Neuron (in vitro differentiated cells): ENCODE measurements around the gene KRTAP1-5.

Source experiments
- H2AFZ ChIP-seq: one replicate; pipeline ENCODE4 v1.6.1; 2013; ENCODE audit warnings: low read depth, mild to moderate bottlenecking, inconsistent platforms, low read length, moderate library complexity
- H3K27me3 ChIP-seq: one replicate; pipeline ENCODE4 v1.6.1; 2013; ENCODE audit warnings: low read length; ENCODE audit not compliant: insufficient read depth
- H3K36me3 ChIP-seq: one replicate; pipeline ENCODE4 v1.6.1; 2013; ENCODE audit warnings: low read length; ENCODE audit not compliant: insufficient read depth
- H3K4me1 ChIP-seq: one replicate; pipeline ENCODE4 v1.6.1; 2013; ENCODE audit warnings: low read length; ENCODE audit not compliant: insufficient read depth
- H3K4me3 ChIP-seq: 2 replicates; pipeline ENCODE4 v1.5.1; 2013; ENCODE audit warnings: mild to moderate bottlenecking, low read length, moderate library complexity
- H3K9me3 ChIP-seq: one replicate; pipeline ENCODE4 v1.6.1; 2013; ENCODE audit warnings: low read length

KRTAP1-5 gene

DNA sequence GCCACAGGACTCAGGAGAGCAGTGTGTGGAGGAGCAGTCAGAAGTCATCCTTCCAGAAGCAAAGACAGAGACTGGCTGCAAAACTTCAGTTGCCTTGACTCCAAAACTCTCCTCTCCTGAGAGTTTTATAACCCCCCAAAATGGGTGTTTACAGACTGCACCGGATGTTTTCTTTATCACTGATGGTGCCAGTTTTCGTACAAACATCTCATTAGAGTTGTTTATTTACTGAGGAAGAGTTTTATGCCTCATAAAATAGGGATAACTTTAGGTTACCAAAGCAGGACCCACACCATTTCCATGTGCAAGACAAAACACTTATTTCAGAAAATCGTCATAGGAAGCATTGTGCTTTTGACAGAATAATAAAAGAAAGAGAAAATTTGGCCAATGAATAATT lies 42.8 kb downstream of the KRTAP1-5 start, which contains the start of gene KRT40:
Gene KRT40 (minus strand): TSS at position 101 of the 400 bp plus-strand sequence. CDS start 53 bp downstream, at position 48.
- Histone ChIP-seq H3K27me3 (no peaks in the 10 kb centered on the region), H2AFZ (no peak within 1 kb of the TSS), H3K36me3 (no peaks in the 10 kb centered on the region), H3K9me3 (no peaks in the 10 kb centered on the region), H3K4me1 (no peaks in the 10 kb centered on the region), H3K4me3 (no peak within 1 kb of the TSS)

DNA sequence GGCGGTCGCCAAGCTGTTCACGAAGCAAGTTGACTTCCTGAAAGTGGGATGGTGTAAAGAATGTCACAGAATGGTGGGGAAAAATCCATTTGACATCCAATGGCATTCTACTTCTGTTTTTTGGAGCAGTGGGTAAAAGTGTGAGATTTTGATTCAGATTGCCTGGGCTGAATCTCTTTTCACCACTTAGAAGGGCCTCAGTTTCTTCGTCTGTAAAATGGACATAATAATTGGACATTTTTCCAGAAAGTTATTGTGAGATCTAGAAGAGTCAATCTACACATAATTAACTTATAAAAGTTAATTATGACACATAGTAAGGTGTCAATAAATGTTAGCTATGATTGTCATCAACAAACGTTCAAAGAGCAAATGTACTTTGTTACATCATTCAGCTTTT lies 45.9 kb downstream of the KRTAP1-5 start:
- no peaks in the 10 kb centered on the region for H3K27me3 ChIP-seq
- H2AFZ ChIP-seq = no peak overlapping the region
- no peaks in the 10 kb centered on the region for H3K4me1 ChIP-seq
- H3K36me3 ChIP-seq = no peaks in the 10 kb centered on the region
- H3K4me3 ChIP-seq = no peak overlapping the region
- H3K9me3 ChIP-seq = no peaks in the 10 kb centered on the region

DNA sequence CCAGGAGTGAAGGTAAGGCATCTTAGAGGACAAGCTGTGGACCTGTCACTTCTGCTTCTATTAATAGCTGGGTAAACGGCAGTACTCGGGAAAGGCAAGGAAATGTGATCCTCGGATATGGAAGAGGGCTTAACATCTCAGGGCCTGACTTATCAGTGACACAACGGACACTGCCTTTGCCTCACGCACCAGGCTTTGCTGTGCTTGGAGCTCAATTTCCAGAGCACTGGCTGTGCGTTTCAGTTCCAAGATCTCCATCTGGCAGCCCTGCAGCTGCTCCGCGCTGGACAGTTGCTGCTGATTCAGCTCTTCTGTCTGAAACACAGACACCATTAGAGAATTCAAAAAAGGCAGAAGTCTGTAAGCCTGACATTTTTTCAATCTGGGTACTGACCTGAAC lies 46.4 kb downstream of the KRTAP1-5 start:
- no peaks in the 10 kb centered on the region for H3K9me3 ChIP-seq
- H3K27me3 ChIP-seq = no peaks in the 10 kb centered on the region
- H3K36me3 ChIP-seq = no peaks in the 10 kb centered on the region
- H2AFZ ChIP-seq = no peak overlapping the region
- no peaks in the 10 kb centered on the region for H3K4me1 ChIP-seq
- H3K4me3 ChIP-seq = no peak overlapping the region

DNA sequence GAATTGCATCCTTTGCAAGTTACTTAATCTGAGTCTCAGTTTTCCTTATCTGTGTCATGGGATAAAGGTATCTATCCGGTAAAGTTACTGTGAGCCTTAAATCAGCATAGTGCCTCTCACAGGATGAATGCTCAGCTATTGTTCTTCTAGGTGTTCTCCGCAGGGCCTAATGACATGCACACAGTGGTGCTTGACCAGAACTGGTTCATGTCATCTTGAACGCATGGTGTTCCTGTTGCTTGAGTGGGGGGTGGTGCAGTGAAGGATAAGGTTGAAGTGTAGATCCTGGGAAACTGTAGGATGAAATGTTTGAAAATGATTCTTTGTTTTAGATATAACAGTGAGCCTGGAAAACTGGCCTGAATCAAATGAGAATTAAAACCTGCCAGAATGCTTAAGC lies 46.9 kb downstream of the KRTAP1-5 start:
- no peak overlapping the region for H3K4me3 ChIP-seq
- no peak overlapping the region for H2AFZ ChIP-seq
- H3K9me3 ChIP-seq = no peaks in the 10 kb centered on the region
- H3K4me1 ChIP-seq = no peaks in the 10 kb centered on the region
- no peaks in the 10 kb centered on the region for H3K27me3 ChIP-seq
- H3K36me3 ChIP-seq = no peaks in the 10 kb centered on the region

DNA sequence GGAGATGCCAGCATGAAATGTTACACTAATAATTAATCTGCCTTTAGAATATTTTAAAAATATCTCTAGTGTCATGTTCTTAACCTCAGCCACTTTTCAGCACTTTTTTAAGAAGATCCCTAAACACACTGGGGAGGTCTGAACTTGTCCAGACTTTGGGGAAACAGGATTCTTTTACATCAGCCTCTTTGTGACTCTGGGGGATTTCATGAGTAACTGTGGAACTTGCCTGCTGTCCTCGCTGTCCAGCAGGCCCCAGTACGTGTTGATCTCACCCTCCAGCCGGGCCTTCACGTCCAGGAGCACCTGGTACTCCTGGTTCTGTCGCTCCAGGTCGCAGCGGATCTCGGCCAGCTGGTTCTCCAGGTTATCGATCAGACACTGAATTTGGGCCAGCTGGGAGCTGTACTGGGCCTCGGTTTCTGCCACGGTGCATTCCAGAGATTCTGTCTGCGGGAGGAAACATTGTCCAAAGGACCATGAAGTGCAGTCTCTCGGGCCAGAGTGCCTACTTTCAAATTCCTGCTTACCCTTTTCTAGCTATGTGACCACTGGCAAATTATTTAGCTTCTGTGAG lies 48.3 kb downstream of the KRTAP1-5 start:
- Histone ChIP-seq H3K36me3 (no peaks in the 10 kb centered on the region), H3K27me3 (no peaks in the 10 kb centered on the region), H3K9me3 (no peaks in the 10 kb centered on the region), H3K4me1 (no peaks in the 10 kb centered on the region), H3K4me3 (no peak overlapping the region), H2AFZ (no peak overlapping the region)
